ENCODE results near the gene GPR183.

Gene GPR183

GRCh38 chr13:99290894-99291293 lies 16.3 kb downstream of the GPR183 start:
- FAIRE-seq, result no peak

DNA sequence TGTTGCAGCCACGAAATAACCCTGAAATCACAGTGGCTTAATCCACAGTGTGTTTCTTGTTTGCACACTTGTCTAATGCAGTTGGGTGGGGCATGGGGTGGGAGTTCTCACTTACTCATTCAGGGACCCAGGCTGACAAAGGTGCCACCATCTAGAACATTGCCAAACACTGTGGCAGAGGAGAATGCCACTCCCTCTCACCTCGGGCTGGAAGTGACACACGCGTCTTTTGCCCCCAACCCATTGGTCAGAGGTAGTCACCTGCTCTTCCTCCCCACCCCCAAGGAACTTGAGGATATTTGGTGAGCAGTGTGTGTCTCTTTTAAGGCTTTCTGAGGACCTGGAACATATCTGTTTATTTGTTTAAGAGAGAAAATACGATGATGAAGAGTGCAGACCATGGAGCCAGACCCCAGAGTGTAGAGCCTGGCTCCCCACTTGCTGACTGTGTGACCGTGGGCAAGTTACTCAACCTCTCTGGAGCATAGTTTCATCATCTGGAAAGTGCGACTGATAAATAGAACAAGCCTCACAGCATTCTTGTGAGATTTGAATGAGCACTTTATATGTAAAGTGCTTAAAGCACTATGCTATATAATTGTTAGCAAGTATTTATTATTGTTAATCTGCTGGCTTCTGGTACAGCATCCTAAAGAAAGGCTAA lies 17.4 kb downstream of the GPR183 start:
- no peak for FAIRE-seq

GRCh38 chr13:99289271-99289670 lies 17.9 kb downstream of the GPR183 start:
- no peak for FAIRE-seq

DNA sequence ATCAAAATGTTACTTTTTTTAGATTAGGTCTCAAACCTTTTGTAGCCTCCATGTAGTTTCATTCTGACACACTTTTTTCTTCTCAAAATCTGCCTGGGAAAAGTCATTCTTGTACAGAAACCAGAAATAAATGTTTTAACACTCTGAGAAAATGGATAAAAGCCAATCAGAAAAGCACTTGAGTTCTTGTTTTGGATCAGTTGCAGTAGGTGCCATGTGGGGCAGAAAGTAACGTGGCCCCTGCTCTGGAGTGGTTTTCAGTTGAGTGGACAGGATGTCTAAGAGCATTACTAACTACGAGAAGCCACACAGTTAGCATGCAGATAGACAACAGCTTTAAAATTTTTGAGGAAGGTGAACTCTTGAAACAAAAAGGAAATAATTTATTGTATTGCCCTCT lies 19.1 kb downstream of the GPR183 start:
- no peak for FAIRE-seq

DNA sequence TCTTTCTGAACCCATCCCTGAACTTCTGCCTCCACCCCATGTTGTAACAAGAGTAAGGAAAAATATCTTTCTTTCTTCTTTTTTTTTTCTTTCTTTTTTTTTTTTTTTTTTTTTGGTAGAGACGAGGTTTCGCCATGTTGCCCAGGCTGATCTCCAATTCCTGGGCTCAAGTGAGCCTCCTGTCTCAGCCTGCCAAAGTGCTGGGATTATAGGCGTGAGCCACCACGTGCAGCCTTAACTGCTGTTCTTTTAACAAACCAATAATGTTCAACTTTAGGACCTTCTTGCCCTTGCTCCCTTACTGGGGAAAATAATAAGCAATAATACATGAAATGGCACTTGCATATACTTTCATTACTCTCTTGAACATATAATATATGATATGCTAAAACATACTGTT lies 19.6 kb downstream of the GPR183 start:
- no peak for FAIRE-seq

DNA sequence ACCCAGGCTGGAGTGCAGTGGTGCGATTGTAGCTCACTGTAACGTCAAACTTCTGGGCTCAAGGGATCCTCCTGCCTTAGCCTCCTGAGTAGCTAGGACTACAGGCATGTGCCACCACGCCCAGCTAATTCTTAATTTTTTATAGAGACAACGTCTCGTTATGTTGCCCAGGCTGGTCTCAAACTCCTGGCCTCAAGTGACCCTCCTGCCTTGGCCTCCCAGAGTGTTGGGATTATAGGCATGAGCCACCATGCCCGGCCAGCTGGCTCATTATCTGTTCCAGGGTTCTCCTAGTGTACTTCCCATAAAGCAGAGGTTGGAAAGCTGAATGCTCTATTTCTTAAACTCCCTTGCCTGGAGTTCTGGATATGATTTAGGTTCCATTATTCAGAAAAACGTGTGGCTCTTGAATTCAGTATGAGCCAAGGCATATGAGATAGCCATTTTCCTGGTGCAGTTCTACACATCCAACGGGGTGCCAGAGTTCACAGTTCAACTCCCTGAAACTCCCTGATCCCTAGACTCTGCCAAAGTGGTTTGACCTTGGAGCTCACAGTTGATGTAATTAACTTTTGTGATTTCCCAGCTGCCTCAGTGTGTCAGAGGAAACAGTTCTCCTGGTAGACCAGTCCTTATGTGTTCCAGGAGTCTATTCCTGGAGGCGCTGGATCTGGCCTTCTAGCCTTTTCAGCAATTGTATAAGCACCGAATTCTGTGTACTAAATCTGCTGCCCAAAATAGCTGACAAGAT lies 21.6 kb downstream of the GPR183 start:
- FAIRE-seq, result no peak

- FAIRE-seq, result no peak
Observed at GRCh38 chr13:99282264-99283231, 24.7 kb downstream of the GPR183 start.

GRCh38 chr13:99281811-99282263 lies 25.4 kb downstream of the GPR183 start:
- FAIRE-seq, result no peak

DNA sequence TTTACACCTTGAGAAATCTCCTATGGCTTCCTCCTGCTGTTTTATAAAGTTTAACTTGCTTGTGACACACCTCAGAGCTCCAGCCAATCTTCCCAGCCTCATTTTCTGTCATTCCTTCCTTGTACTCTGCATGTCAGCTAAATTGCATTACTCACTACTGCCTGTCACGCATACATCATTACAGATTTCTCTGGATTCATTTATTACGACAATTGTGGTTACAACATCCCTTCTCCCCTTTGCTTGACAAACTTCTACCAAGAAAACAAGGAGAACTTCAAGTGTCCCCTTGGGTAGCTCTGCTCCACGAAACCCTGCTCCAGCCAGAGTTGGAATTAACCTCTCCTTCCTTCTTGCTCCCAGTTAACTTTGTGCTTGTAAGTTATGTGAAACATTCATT lies 27.0 kb downstream of the GPR183 start:
- no peak for FAIRE-seq

DNA sequence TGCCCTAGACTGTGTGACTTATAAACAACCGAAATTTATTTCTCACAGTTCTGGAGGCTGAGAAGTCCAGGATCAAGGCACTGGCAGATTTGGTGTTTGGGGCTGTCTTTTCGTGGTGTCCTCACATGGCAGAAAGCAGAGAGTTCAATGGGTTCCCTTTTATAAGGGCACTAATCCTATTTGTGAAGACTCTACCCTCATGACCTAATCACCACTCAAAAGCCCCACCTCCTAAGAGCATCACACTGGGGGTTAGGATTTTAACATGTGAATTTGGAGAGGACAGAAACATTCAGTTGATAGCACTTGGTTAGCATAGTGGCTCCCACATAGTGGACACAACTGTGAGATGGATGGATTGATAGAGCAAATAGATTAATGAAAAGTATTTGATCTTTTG lies 27.6 kb downstream of the GPR183 start:
- no peak for FAIRE-seq

GRCh38 chr13:99278843-99279242 lies 28.4 kb downstream of the GPR183 start:
- no peak for FAIRE-seq

- no peak for FAIRE-seq
Observed at GRCh38 chr13:99278200-99278599, 29.0 kb downstream of the GPR183 start.

- FAIRE-seq, result no peak
Observed at GRCh38 chr13:99277629-99278028, 29.6 kb downstream of the GPR183 start.

DNA sequence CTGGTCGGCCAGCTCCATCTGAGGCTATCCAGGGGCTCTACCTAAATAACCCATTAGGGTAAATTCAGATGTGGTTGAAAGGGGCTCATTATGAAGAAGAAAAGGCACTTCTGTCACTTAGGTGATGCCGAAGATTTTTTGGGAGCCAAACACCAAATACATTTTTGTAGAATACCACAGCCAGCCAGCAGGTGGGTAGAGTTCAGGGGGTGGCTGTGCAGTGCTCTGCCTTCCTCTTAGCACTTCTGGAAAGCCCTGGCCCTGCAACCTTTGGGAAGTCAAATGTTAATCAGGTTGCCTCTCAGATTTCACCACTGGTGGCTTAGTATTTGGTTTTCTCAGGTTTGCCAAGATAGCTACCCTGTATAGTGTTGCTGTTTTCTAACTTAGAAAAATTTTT lies 30.5 kb downstream of the GPR183 start:
- no peak for FAIRE-seq

DNA sequence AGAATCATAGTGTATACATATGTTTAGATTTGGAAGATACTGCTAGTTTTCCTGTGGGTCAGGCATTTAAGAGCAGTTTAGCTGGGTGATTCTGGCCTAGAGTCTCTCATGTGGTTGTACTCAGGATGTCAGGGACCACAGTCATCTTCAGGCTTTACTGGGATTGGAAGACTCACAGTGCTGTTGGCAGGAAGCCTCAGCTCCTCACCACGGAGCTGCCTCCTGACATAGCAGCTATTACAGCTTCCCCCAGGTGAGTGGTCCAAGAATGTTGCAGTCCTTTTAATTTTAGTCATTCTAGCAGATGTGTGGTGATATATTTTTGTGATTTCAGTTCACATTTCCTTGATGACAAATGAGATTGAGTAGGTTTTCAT lies 32.1 kb downstream of the GPR183 start:
- no peak for FAIRE-seq

- no peak for FAIRE-seq
Observed at GRCh38 chr13:99273128-99273527, 34.1 kb downstream of the GPR183 start.

- FAIRE-seq, result no peak
Observed at GRCh38 chr13:99272481-99272880, 34.7 kb downstream of the GPR183 start.

GRCh38 chr13:99271249-99271648 lies 36.0 kb downstream of the GPR183 start:
- FAIRE-seq, result no peak

GRCh38 chr13:99270518-99270917 lies 36.7 kb downstream of the GPR183 start:
- FAIRE-seq, result no peak

GRCh38 chr13:99269627-99270241 lies 37.5 kb downstream of the GPR183 start:
- FAIRE-seq, result peak; percentile 95

- no peak for FAIRE-seq
Observed at GRCh38 chr13:99268822-99269221, 38.4 kb downstream of the GPR183 start.

DNA sequence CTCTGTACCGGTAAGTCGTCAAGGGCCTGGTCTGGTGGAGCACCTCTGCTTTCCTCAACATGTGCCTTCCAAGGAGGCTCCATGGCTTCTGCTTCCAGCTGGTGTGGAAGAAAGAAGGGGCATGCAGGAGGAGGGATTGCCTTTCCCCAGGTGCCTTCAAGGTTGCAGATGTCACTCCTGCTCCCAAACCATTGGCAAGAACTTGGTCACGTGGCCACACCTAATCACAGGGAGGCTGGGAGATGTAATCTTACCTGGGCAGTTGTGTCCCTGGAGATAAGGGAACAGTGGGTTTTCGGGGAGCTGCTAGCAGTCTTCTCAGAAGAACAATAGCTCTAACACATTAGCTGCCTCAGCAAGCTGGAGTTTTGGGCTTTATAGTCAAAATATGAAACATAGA lies 39.3 kb downstream of the GPR183 start:
- no peak for FAIRE-seq

DNA sequence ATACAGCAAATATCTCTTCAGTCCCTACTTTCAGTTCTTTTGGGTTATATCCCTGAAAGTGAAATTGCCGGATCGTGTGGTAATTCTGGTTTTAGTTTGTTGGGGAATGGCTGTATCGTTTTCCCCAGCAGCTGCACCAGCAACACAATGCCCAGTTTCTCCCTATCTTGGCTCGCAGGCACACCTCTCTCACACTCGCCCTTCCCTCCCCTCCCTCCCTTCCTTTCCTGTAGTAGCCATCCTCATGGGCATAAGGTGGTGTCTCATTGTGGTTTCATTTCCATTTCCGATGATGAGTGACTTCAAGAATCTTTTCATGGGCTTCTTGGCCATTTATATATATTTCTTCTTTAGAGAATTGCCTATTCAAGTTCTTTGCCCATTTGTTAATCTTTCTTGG lies 40.4 kb downstream of the GPR183 start:
- no peak for FAIRE-seq
